ENCODE results near the gene SLC30A1.
A peak's percentile ranks its signal among the peaks of the same experiment; 100 is the strongest.
"Not testable (repeated sequence)": the region's sequence is repeated elsewhere in the genome, so short reads cannot be mapped to it uniquely, and the experiment has no call there.

SLC30A1 gene

GRCh38 chr1:211578640-211579439 lies at the start of gene SLC30A1:
Gene SLC30A1 (minus strand): TSS chr1:211579161. CDS start chr1:211578612, 549 bp downstream.
- H3K4me1 Mint-ChIP-seq, result peaks cover 63% of the 10 kb centered on the region

GRCh38 chr1:211628417-211628816 lies 49.5 kb upstream of the SLC30A1 start:
- DNase-seq, result no peak
- peaks cover 2% of the 10 kb centered on the region for H3K9me3 Mint-ChIP-seq
- no peaks in the 10 kb centered on the region for H3K36me3 Mint-ChIP-seq
- no peak overlapping the region for H3K4me3 Mint-ChIP-seq
- H3K27me3 Mint-ChIP-seq, result peaks cover 53% of the 10 kb centered on the region
- CTCF ChIA-PET, result no interaction called here
- peaks cover 17% of the 10 kb centered on the region for H3K4me1 Mint-ChIP-seq
- H3K27ac Mint-ChIP-seq, result no peak overlapping the region

More at GRCh38 chr1:211578640-211579439, at the start of gene SLC30A1:
- DNase-seq, result peak; percentile 100
- Mint-ChIP-seq H3K27ac (peak within 1 kb of the TSS; percentile 89), H3K27me3 (peaks cover 5% of the 10 kb centered on the region), H3K9me3 (no peaks in the 10 kb centered on the region), H3K36me3 (peaks cover 16% of the 10 kb centered on the region), H3K4me3 (peak within 1 kb of the TSS; percentile 93)
- CTCF ChIA-PET, result interaction anchor here (0.6 to 2.1 kb wide), 9 partner anchors 33 to 854 kb away, joined by 3 to 7 read pairs (median 3); no protein-coding TSS in a partner anchor

- Mint-ChIP-seq H3K4me1 (peaks cover 23% of the 10 kb centered on the region), H3K9me3 (peaks cover 2% of the 10 kb centered on the region), H3K27ac (no peak overlapping the region), H3K36me3 (no peaks in the 10 kb centered on the region), H3K27me3 (peaks cover 41% of the 10 kb centered on the region), H3K4me3 (no peak overlapping the region)
- CTCF ChIA-PET, result no interaction called here
- DNase-seq, result no peak
Measured at GRCh38 chr1:211627259-211627658, 48.3 kb upstream of the SLC30A1 start.

GRCh38 chr1:211625866-211626265 lies 46.9 kb upstream of the SLC30A1 start:
- H3K9me3 Mint-ChIP-seq, CTCF ChIA-PET, H3K27ac Mint-ChIP-seq, H3K36me3 Mint-ChIP-seq, H3K4me3 Mint-ChIP-seq, DNase-seq: not testable (repeated sequence)
- peaks cover 29% of the 10 kb centered on the region for H3K27me3 Mint-ChIP-seq
- H3K4me1 Mint-ChIP-seq, result peaks cover 22% of the 10 kb centered on the region

GRCh38 chr1:211625040-211625439 lies 46.1 kb upstream of the SLC30A1 start:
- Mint-ChIP-seq H3K4me1 (peaks cover 22% of the 10 kb centered on the region), H3K36me3 (no peaks in the 10 kb centered on the region), H3K27me3 (peaks cover 20% of the 10 kb centered on the region), H3K27ac (no peak overlapping the region), H3K4me3 (no peak overlapping the region), H3K9me3 (peaks cover 2% of the 10 kb centered on the region)
- CTCF ChIA-PET, result interaction anchor here (0.5 to 1.1 kb wide), 8 partner anchors 30 to 672 kb away, joined by 3 to 8 read pairs (median 3); partner anchors contain the start of gene SLC30A1
- DNase-seq, result peak; percentile 53

GRCh38 chr1:211623515-211623914 lies 44.6 kb upstream of the SLC30A1 start:
- CTCF ChIA-PET, result interaction anchor here (0.7 to 1.0 kb wide), 2 partner anchors 44 to 109 kb away, joined by 3 to 6 read pairs; partner anchors contain the start of gene SLC30A1
- no peak overlapping the region for H3K4me3 Mint-ChIP-seq
- no peak overlapping the region for H3K27ac Mint-ChIP-seq
- H3K9me3 Mint-ChIP-seq, result peaks cover 2% of the 10 kb centered on the region
- no peak for DNase-seq
- no peaks in the 10 kb centered on the region for H3K36me3 Mint-ChIP-seq
- peaks cover 22% of the 10 kb centered on the region for H3K4me1 Mint-ChIP-seq
- H3K27me3 Mint-ChIP-seq, result peaks cover 12% of the 10 kb centered on the region

- CTCF ChIA-PET, result no interaction called here
- DNase-seq, result no peak
- Mint-ChIP-seq H3K9me3 (peaks cover 2% of the 10 kb centered on the region), H3K4me1 (peaks cover 22% of the 10 kb centered on the region), H3K27ac (no peak overlapping the region), H3K36me3 (no peaks in the 10 kb centered on the region), H3K27me3 (peaks cover 2% of the 10 kb centered on the region), H3K4me3 (no peak overlapping the region)
Measured at GRCh38 chr1:211621447-211622198, 42.7 kb upstream of the SLC30A1 start.

- no peak overlapping the region for H3K4me3 Mint-ChIP-seq
- peaks cover 2% of the 10 kb centered on the region for H3K9me3 Mint-ChIP-seq
- CTCF ChIA-PET, result interaction anchor here (0.9 kb wide), 1 partner anchor 14 kb away, joined by 3 read pairs; no protein-coding TSS in a partner anchor
- no peaks in the 10 kb centered on the region for H3K36me3 Mint-ChIP-seq
- peaks cover 21% of the 10 kb centered on the region for H3K4me1 Mint-ChIP-seq
- no peak overlapping the region for H3K27ac Mint-ChIP-seq
- no peak for DNase-seq
- no peaks in the 10 kb centered on the region for H3K27me3 Mint-ChIP-seq
Measured at GRCh38 chr1:211620097-211620496, 41.1 kb upstream of the SLC30A1 start.

- no peaks in the 10 kb centered on the region for H3K27me3 Mint-ChIP-seq
- DNase-seq, result no peak
- CTCF ChIA-PET, result interaction anchor here (0.9 kb wide), 1 partner anchor 13 kb away, joined by 3 read pairs; no protein-coding TSS in a partner anchor
- H3K36me3 Mint-ChIP-seq, result no peaks in the 10 kb centered on the region
- peaks cover 20% of the 10 kb centered on the region for H3K4me1 Mint-ChIP-seq
- no peak overlapping the region for H3K27ac Mint-ChIP-seq
- peaks cover 2% of the 10 kb centered on the region for H3K9me3 Mint-ChIP-seq
- H3K4me3 Mint-ChIP-seq, result no peak overlapping the region
Measured at GRCh38 chr1:211619033-211619996, 40.4 kb upstream of the SLC30A1 start.

GRCh38 chr1:211616965-211617297 lies 38.0 kb upstream of the SLC30A1 start:
- peaks cover 5% of the 10 kb centered on the region for H3K27me3 Mint-ChIP-seq
- DNase-seq, result no peak
- no peaks in the 10 kb centered on the region for H3K36me3 Mint-ChIP-seq
- no peak overlapping the region for H3K4me3 Mint-ChIP-seq
- H3K4me1 Mint-ChIP-seq, result peaks cover 3% of the 10 kb centered on the region
- no peak overlapping the region for H3K27ac Mint-ChIP-seq
- no peaks in the 10 kb centered on the region for H3K9me3 Mint-ChIP-seq
- CTCF ChIA-PET, result interaction anchor here (0.5 kb wide), 1 partner anchor 10 kb away, joined by 3 read pairs; no protein-coding TSS in a partner anchor

GRCh38 chr1:211616231-211616964 lies 37.4 kb upstream of the SLC30A1 start:
- no peak overlapping the region for H3K4me3 Mint-ChIP-seq
- no peak for DNase-seq
- H3K4me1 Mint-ChIP-seq, result peaks cover 3% of the 10 kb centered on the region
- CTCF ChIA-PET, result interaction anchor here (0.5 kb wide), 1 partner anchor 10 kb away, joined by 3 read pairs; no protein-coding TSS in a partner anchor
- H3K27me3 Mint-ChIP-seq, result peaks cover 10% of the 10 kb centered on the region
- H3K36me3 Mint-ChIP-seq, result no peaks in the 10 kb centered on the region
- no peaks in the 10 kb centered on the region for H3K9me3 Mint-ChIP-seq
- H3K27ac Mint-ChIP-seq, result no peak overlapping the region

GRCh38 chr1:211614615-211615014 lies 35.7 kb upstream of the SLC30A1 start:
- Mint-ChIP-seq H3K4me3 (no peak overlapping the region), H3K27ac (no peak overlapping the region), H3K27me3 (peaks cover 14% of the 10 kb centered on the region), H3K4me1 (peaks cover 3% of the 10 kb centered on the region), H3K36me3 (no peaks in the 10 kb centered on the region), H3K9me3 (no peaks in the 10 kb centered on the region)
- no peak for DNase-seq
- CTCF ChIA-PET, result no interaction called here

GRCh38 chr1:211613951-211614350 lies 35.0 kb upstream of the SLC30A1 start:
- Mint-ChIP-seq H3K9me3 (no peaks in the 10 kb centered on the region), H3K36me3 (no peaks in the 10 kb centered on the region), H3K4me1 (peaks cover 3% of the 10 kb centered on the region), H3K27me3 (peaks cover 14% of the 10 kb centered on the region), H3K4me3 (no peak overlapping the region), H3K27ac (no peak overlapping the region)
- CTCF ChIA-PET, result no interaction called here
- no peak for DNase-seq

All from activated naive CD4-positive, alpha-beta T cell treated with anti-CD3 and anti-CD28 coated beads, Interleukin-2, amount 10 ng/mL, durations not matched to agents 7 days and 5 days (primary cell).